A673 (cell line): ENCODE data around the gene GRID2.

Experiments used
- EZH2 ChIP-seq: fragments of 200-600 bp; sonication (generic); IDR thresholded peaks from 2 replicates; pipeline ENCODE4 v1.6.1; 2017; ENCODE audit warnings: borderline replicate concordance, low read depth, mild to moderate bottlenecking, mixed read lengths, antibody characterized with exemption, low read length; ENCODE audit not compliant: poor library complexity, severe bottlenecking
- TF ChIP-seq, protein P1 (sequence below): fragments of 300-800, 200-600 bp; sonication (generic); conservative IDR thresholded peaks from 2 replicates; pipeline ENCODE4 v1.5.1; 2017; ENCODE audit warnings: low read depth, mild to moderate bottlenecking, antibody characterized with exemption, low read length, moderate library complexity, mixed read lengths

DNA sequence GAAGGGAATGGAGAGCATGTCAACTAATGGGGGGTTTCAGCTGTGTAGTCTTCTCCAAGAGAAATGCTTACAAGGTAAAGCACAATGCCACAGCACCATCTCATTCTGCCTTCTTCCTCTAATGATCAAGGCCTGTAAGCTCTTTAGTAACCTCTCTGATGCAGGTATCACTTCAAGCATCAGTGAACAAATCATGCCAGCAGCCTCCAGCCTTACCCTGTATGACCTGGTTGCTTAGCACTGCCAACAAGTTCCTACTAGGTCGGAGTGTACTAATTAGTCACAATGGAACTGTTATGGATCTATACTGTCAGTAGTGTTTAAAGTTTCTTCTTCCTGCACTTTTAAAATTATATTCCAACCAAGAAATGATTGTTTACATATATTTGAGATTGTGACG is 197.7 kb downstream of the GRID2 start:
- TF ChIP-seq EZH2: no peak
- TF ChIP-seq, protein P1, sequence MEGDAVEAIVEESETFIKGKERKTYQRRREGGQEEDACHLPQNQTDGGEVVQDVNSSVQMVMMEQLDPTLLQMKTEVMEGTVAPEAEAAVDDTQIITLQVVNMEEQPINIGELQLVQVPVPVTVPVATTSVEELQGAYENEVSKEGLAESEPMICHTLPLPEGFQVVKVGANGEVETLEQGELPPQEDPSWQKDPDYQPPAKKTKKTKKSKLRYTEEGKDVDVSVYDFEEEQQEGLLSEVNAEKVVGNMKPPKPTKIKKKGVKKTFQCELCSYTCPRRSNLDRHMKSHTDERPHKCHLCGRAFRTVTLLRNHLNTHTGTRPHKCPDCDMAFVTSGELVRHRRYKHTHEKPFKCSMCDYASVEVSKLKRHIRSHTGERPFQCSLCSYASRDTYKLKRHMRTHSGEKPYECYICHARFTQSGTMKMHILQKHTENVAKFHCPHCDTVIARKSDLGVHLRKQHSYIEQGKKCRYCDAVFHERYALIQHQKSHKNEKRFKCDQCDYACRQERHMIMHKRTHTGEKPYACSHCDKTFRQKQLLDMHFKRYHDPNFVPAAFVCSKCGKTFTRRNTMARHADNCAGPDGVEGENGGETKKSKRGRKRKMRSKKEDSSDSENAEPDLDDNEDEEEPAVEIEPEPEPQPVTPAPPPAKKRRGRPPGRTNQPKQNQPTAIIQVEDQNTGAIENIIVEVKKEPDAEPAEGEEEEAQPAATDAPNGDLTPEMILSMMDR: no peak
